ENCODE results near the gene PEAK1.

- TF ChIP-seq CTCF (IDR thresholded peaks at IDR 0.05) (no peak), POLR2AphosphoS5 (IDR thresholded peaks at IDR 0.05; ENCODE audit: low read depth, low read length) (no peak), REST (IDR thresholded peaks at IDR 0.05; ENCODE audit: insufficient read depth in 1 of 2, low read depth in 2 of 2, low read length in 1 of 2) (no peak)
Measured at GRCh38 chr15:77107068-77107467, 312.8 kb downstream of the PEAK1 start.
